Nephron progenitor cell (in vitro differentiated cells): ENCODE results near the gene LLGL1.

Experiments
- DNase-seq: peaks from one replicate; pipeline ENCODE4 v3.0.0; 2021
- H3K27ac Mint-ChIP-seq: 2 replicates; pipeline ENCODE4 v1.8.0; 2021; ENCODE audit warnings: mild to moderate bottlenecking, moderate library complexity, mixed read lengths
- H3K27me3 Mint-ChIP-seq: 2 replicates; pipeline ENCODE4 v1.8.0; 2021; ENCODE audit warnings: mild to moderate bottlenecking, low read depth, mixed read lengths; ENCODE audit not compliant: poor library complexity
- H3K36me3 Mint-ChIP-seq: 2 replicates; pipeline ENCODE4 v1.8.0; 2021; ENCODE audit warnings: low read depth, mixed read lengths
- H3K4me1 Mint-ChIP-seq: 2 replicates; pipeline ENCODE4 v1.8.0; 2021; ENCODE audit warnings: mixed read lengths
- H3K4me3 Mint-ChIP-seq: 2 replicates; pipeline ENCODE4 v1.8.0; 2021; ENCODE audit warnings: mild to moderate bottlenecking, moderate library complexity, mixed read lengths
- H3K9me3 Mint-ChIP-seq: 2 replicates; pipeline ENCODE4 v1.8.0; 2021; ENCODE audit warnings: mild to moderate bottlenecking, moderate library complexity, mixed read lengths
- CTCF ChIP-seq: fragments of 200-600 bp; sonication (generic); IDR thresholded peaks from 2 replicates; pipeline ENCODE4 v1.5.0; 2021; ENCODE audit warnings: antibody characterized with exemption

Gene LLGL1

DNA sequence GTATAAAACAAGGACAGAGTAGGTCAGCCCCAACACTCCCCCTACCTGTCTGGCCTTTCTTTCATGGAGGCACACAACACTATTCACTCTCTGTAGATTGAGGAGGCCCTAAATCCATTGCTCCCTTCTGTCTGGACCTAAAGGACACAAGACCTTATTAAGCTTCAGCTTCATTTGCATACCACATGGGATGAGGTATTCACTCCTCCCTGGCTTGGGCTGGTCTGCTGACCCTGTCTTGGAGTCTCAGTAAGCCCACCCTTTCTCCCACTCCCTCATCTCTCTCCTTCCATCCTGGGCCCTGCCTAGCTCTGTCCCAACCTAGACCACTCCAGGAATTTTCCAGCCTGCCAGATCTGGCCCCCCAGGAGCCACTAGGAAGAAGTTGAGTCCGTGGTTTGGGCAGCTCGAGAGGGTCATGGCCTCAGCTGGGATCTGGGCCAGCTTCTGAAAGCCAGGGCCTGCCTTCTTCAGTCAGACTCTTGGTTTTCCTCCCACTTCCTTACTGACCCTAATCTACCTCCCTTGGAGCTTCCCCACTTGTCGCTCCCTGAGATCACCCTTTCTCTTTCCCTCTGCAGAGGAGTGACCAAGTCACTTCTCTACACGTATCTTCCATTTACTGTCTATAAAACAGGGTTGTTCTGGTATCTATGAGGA is 6.5 kb upstream of the LLGL1 start:
- Mint-ChIP-seq H3K4me1 (peaks cover 21% of the 10 kb centered on the region), H3K36me3 (no peaks in the 10 kb centered on the region), H3K9me3 (no peaks in the 10 kb centered on the region), H3K27ac (peak overlapping the region; percentile 84), H3K4me3 (no peak overlapping the region), H3K27me3 (no peaks in the 10 kb centered on the region)
- no peak for DNase-seq
- no peak for TF ChIP-seq CTCF

GRCh38 chr17:18224053-18224386 is 1.4 kb upstream of the LLGL1 start:
- Mint-ChIP-seq H3K4me3 (no peak overlapping the region), H3K36me3 (no peaks in the 10 kb centered on the region), H3K9me3 (no peaks in the 10 kb centered on the region), H3K4me1 (peaks cover 50% of the 10 kb centered on the region), H3K27ac (no peak overlapping the region), H3K27me3 (peaks cover 3% of the 10 kb centered on the region)
- DNase-seq: no peak
- TF ChIP-seq CTCF: no peak

DNA sequence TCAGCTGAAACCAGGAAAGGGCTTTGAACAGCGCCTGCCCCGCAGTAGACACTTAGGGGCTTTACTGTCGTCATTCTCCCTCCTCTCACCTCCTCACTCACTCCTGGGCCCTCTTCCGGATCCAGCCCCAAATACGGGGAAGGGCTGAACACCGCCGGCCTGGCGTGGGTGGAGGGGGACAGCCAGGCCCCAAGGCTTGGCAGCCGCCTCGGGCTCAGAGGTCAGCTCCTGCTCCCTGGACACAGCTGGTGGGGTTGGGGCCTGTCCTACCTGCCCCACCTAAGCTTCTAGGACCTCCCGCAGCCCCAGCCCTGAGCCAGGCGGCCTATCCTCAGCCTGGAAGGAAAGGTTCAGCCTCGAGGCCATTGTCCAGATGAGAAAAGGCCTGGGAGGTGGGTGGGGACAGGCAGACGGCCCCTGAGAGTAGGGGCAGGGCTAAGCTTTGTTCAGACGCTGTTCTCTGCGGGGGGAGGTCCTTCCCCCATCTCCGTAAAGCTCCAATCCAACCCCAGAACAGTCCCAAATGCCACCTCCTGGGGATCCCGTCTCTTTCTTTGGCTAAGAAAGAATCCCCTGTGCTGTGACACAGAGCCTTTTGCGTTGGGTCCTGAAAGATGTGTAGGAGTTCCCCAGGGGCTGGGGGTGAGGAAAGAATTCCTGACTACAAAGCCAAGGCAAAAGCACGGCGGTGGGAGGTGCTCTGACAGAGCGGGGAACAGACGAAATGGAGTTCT is 881 bp upstream of the LLGL1 start:
- no peaks in the 10 kb centered on the region for H3K9me3 Mint-ChIP-seq
- peak; percentile 48 for DNase-seq
- H3K27ac Mint-ChIP-seq: peak overlapping the region; percentile 94

GRCh38 chr17:18225642-18226283 is 328 bp downstream of the LLGL1 start:
- no peak for TF ChIP-seq CTCF
- H3K27ac Mint-ChIP-seq: peak overlapping the region; percentile 32
- no peaks in the 10 kb centered on the region for H3K9me3 Mint-ChIP-seq
- DNase-seq: no peak
- H3K4me3 Mint-ChIP-seq: peak overlapping the region; percentile 98
- H3K4me1 Mint-ChIP-seq: peaks cover 60% of the 10 kb centered on the region
- H3K27me3 Mint-ChIP-seq: peaks cover 3% of the 10 kb centered on the region
- H3K36me3 Mint-ChIP-seq: no peaks in the 10 kb centered on the region

More for the DNA sequence above, 881 bp upstream of the LLGL1 start:
- peaks cover 51% of the 10 kb centered on the region for H3K4me1 Mint-ChIP-seq
- peak overlapping the region; percentile 77 for H3K4me3 Mint-ChIP-seq
- H3K27me3 Mint-ChIP-seq: peaks cover 3% of the 10 kb centered on the region
- no peak for TF ChIP-seq CTCF
- H3K36me3 Mint-ChIP-seq: no peaks in the 10 kb centered on the region

DNA sequence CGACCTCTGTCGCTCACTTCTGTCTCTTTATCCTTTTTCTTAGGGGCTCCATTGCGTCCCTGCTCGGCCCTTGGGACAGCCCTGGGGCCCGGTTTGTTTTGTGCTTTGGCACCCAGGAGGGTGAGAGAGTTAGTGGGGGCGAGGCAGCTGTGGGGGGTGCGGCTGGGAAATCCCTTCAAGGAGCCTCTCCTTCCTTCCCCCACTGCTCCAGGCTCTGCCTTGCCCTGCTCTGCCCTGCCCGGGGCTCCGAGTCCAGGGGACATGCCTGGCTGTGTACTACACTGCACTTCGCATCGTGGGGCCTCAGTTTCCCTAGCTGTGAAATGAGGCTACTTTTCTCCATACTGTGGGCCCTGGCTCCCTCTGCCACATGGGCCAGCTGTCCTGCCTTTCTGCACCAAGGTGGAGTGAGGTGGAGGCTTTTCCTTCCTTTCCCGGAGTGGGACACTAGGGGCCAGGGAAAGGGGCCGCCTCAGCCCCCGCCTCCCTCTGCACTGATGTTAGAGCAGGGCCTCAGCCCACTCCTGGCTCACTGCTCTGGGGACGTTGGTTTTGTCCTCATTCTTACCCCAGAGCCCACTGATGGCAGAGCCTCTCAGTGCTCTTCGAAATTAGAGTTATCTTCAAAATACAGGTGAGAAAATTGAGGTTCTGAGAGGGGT is 980 bp downstream of the LLGL1 start:
- TF ChIP-seq CTCF: no peak
- DNase-seq: peak; percentile 33
- Mint-ChIP-seq H3K27ac (peak overlapping the region; percentile 89), H3K36me3 (no peaks in the 10 kb centered on the region), H3K9me3 (no peaks in the 10 kb centered on the region), H3K4me3 (peak overlapping the region; percentile 98), H3K4me1 (peaks cover 66% of the 10 kb centered on the region), H3K27me3 (peaks cover 3% of the 10 kb centered on the region)
